KMS-11 (cell line): ENCODE results near the gene VWF.

ENCODE experiments used
- H2AFZ ChIP-seq: fragments of 200-600 bp; sonication (generic); 2 replicates; pipeline ENCODE4 v1.6.1; 2016; ENCODE audit warnings: antibody characterized with exemption, mixed run types, low read depth
- H3K27ac ChIP-seq: fragments of 200-600 bp; sonication (generic); 2 replicates; pipeline ENCODE4 v1.6.1; 2016; ENCODE audit warnings: mild to moderate bottlenecking, mixed run types
- H3K27me3 ChIP-seq: fragments of 200-600 bp; sonication (generic); 2 replicates; pipeline ENCODE4 v1.6.1; 2017; ENCODE audit warnings: mild to moderate bottlenecking, low read depth, mixed run types, moderate library complexity; ENCODE audit not compliant: insufficient read depth
- H3K36me3 ChIP-seq: fragments of 200-600 bp; sonication (generic); 2 replicates; pipeline ENCODE4 v1.6.1; 2017; ENCODE audit warnings: mild to moderate bottlenecking, mixed run types; ENCODE audit not compliant: insufficient read depth
- H3K4me1 ChIP-seq: fragments of 200-600 bp; sonication (generic); 2 replicates; pipeline ENCODE4 v1.6.1; 2016; ENCODE audit warnings: mild to moderate bottlenecking, low read depth, mixed run types; ENCODE audit not compliant: poor library complexity, severe bottlenecking
- H3K4me2 ChIP-seq: fragments of 200-600 bp; sonication (generic); 2 replicates; pipeline ENCODE4 v1.7.0; 2016; ENCODE audit warnings: mild to moderate bottlenecking, mixed run types
- H3K4me3 ChIP-seq: fragments of 200-600 bp; sonication (generic); IDR thresholded peaks from 2 replicates; pipeline ENCODE4 v1.6.1; 2017; ENCODE audit warnings: low read depth, low read length, mixed read lengths; ENCODE audit not compliant: insufficient read depth
- H3K79me2 ChIP-seq: fragments of 200-600 bp; sonication (generic); 2 replicates; pipeline ENCODE4 v1.6.1; 2016; ENCODE audit warnings: low read depth, mixed run types; ENCODE audit not compliant: insufficient read depth
- H3K9ac ChIP-seq: fragments of 200-600 bp; sonication (generic); 2 replicates; pipeline ENCODE4 v1.6.1; 2016; ENCODE audit warnings: mild to moderate bottlenecking, mixed run types
- H4K20me1 ChIP-seq: fragments of 200-600 bp; sonication (generic); 2 replicates; pipeline ENCODE4 v1.6.1; 2016; ENCODE audit warnings: mild to moderate bottlenecking, mixed run types; ENCODE audit not compliant: insufficient read depth
- TF ChIP-seq, protein P1 (sequence below): fragments of 200-600 bp; sonication (generic); conservative IDR thresholded peaks from 2 replicates; pipeline ENCODE4 v1.6.1; 2017; ENCODE audit warnings: low read depth, mild to moderate bottlenecking, antibody characterized with exemption, low read length, moderate library complexity, mixed read lengths

VWF gene

DNA sequence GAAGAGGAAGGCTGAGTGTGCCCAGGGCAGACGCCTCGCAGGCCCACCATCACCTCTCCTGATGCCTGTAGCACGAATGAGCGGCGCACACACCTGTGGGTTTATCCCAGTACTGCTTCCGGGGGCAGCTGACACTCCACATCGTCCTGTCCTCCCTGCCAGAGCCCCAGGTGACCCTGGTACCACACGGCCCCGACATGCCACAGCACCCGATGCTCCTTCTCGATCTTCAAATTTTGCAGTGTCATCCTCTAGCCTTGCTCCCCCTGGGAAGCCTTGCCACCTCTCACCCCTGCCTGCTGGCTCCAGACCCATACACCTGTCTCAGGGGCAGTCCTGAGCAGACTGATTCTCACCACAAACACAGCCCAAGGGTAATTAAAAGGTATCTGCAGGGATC lies 220.0 kb downstream of the VWF start:
- H3K27ac ChIP-seq: no peak overlapping the region
- H3K79me2 ChIP-seq: no peaks in the 10 kb centered on the region
- H3K36me3 ChIP-seq: no peaks in the 10 kb centered on the region
- H3K4me2 ChIP-seq: no peak overlapping the region
- H2AFZ ChIP-seq: no peak overlapping the region
- TF ChIP-seq, protein P1, sequence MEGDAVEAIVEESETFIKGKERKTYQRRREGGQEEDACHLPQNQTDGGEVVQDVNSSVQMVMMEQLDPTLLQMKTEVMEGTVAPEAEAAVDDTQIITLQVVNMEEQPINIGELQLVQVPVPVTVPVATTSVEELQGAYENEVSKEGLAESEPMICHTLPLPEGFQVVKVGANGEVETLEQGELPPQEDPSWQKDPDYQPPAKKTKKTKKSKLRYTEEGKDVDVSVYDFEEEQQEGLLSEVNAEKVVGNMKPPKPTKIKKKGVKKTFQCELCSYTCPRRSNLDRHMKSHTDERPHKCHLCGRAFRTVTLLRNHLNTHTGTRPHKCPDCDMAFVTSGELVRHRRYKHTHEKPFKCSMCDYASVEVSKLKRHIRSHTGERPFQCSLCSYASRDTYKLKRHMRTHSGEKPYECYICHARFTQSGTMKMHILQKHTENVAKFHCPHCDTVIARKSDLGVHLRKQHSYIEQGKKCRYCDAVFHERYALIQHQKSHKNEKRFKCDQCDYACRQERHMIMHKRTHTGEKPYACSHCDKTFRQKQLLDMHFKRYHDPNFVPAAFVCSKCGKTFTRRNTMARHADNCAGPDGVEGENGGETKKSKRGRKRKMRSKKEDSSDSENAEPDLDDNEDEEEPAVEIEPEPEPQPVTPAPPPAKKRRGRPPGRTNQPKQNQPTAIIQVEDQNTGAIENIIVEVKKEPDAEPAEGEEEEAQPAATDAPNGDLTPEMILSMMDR: no peak
- no peaks in the 10 kb centered on the region for H3K27me3 ChIP-seq
- H3K9ac ChIP-seq: no peak overlapping the region
- no peak overlapping the region for H3K4me3 ChIP-seq
- H4K20me1 ChIP-seq: no peaks in the 10 kb centered on the region
- no peaks in the 10 kb centered on the region for H3K4me1 ChIP-seq

DNA sequence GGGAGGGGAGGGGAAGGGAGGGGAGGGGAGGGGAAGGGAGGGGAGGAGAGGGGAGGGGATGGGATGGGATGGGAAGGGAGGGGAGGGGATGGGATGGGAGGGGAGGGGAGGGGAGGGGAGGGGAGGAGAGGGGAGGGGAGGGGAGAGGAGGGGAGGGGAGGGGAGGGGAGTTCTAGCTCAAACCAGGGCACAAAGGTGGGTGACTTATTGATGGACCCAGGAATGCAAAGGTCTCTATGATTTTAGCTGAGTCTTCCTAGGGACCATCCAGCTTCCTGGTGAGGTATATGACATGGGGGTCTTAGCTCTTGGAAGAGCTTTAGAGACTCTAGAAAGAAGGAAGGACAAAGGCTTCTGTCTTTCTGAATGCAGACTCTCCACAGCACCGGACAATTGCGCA lies 221.7 kb downstream of the VWF start:
- Histone ChIP-seq H3K27me3 (no peaks in the 10 kb centered on the region), H3K4me3 (no peak overlapping the region), H4K20me1 (no peaks in the 10 kb centered on the region), H2AFZ (no peak overlapping the region), H3K27ac (no peak overlapping the region), H3K79me2 (no peaks in the 10 kb centered on the region), H3K4me1 (no peaks in the 10 kb centered on the region), H3K4me2 (no peak overlapping the region), H3K9ac (no peak overlapping the region), H3K36me3 (no peaks in the 10 kb centered on the region)
- TF ChIP-seq, protein P1: no peak

DNA sequence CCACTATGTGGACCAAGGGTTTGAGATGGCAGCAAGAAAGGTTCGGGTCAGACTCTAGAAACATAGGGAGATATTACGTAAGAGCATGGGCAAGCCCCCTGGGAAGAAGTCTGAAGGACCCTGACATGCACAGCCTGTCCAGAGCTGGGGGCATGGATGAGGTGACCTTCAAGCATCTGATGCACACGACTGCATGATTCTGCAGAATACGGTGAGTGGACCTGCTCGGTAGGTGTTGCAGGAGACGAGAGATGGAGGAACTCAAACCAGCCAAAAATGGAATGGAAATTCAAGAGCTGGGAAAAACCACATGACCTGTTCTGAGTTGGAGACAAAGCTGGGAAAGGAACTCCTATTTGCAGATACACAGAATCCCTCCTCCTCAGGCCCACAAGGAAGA lies 223.1 kb downstream of the VWF start:
- H3K9ac ChIP-seq: no peak overlapping the region
- no peaks in the 10 kb centered on the region for H3K4me1 ChIP-seq
- H3K36me3 ChIP-seq: no peaks in the 10 kb centered on the region
- no peak overlapping the region for H3K27ac ChIP-seq
- H3K27me3 ChIP-seq: no peaks in the 10 kb centered on the region
- no peak overlapping the region for H3K4me2 ChIP-seq
- no peaks in the 10 kb centered on the region for H3K79me2 ChIP-seq
- TF ChIP-seq, protein P1: no peak
- H3K4me3 ChIP-seq: no peak overlapping the region
- H4K20me1 ChIP-seq: no peaks in the 10 kb centered on the region
- H2AFZ ChIP-seq: no peak overlapping the region

DNA sequence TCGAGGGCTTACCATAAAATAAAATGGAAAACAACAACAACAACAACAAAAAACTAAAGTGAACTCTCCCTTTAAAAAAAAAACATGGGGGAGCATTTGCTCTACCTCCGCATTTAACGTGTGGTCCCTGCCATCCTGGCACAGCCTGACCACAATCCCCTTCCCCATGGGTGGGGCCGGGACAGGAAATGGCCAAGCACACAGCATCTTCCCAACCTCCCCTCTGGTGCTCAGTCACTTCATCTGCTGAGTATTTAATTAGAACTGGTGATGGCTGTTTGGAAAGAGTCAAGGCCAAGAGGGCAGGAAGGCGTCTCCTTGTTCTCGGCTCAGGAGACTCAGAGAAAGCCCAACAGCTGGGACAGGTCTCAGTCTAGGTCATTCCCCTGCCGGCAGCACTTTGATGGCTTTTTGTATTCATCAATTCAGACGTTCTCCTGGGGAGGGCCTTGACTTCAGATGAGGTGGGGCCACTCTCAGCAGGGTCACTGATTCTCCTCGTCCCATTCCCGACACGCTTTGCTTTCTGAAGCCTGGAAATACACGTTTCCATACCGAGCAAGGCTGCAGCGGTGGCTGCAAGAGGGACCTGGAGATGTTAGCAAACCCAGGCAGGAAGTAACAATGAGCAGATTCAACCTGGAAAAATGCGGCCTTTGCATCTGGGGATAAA lies 223.8 kb downstream of the VWF start:
- TF ChIP-seq, protein P1: no peak
- no peak overlapping the region for H3K4me3 ChIP-seq

More for the DNA sequence above, 223.8 kb downstream of the VWF start:
- Histone ChIP-seq H3K4me2 (no peak overlapping the region), H3K79me2 (no peaks in the 10 kb centered on the region), H3K36me3 (no peaks in the 10 kb centered on the region), H3K9ac (no peak overlapping the region), H4K20me1 (no peaks in the 10 kb centered on the region), H3K27me3 (no peaks in the 10 kb centered on the region), H3K27ac (no peak overlapping the region), H2AFZ (no peak overlapping the region), H3K4me1 (no peaks in the 10 kb centered on the region)
